Activated T-helper 17 cell treated with anti-CD3 and anti-CD28 coated beads, Interleukin-2, amount 50 U/mL, for 72 hours (primary cell): ENCODE measurements around the gene RERGL. TPM values are rescaled to one million over a fixed set of nuclear protein-coding genes. Genes with fewer than 3 reads are reported as not detected.
"Not testable (repeated sequence)": the region's sequence is repeated elsewhere in the genome, so short reads cannot be mapped to it uniquely, and the experiment has no call there.

Experiments used
- ATAC-seq: fragments of 150-1000 bp; cut with Tn5 transposase; replicated peaks from 2 replicates; pipeline ENCODE4 v1.10.0; 2021; ENCODE audit warnings: mild to moderate bottlenecking, moderate library complexity
- H3K27ac Mint-ChIP-seq: one replicate; pipeline ENCODE4 v1.8.0; 2022; ENCODE audit warnings: mixed read lengths
- H3K27me3 Mint-ChIP-seq: one replicate; pipeline ENCODE4 v1.8.0; 2022; ENCODE audit warnings: mixed read lengths
- H3K36me3 Mint-ChIP-seq: one replicate; pipeline ENCODE4 v1.8.0; 2022; ENCODE audit warnings: low read depth, mild to moderate bottlenecking, mixed read lengths
- H3K4me1 Mint-ChIP-seq: one replicate; pipeline ENCODE4 v1.8.0; 2022; ENCODE audit warnings: mixed read lengths
- H3K4me3 Mint-ChIP-seq: one replicate; pipeline ENCODE4 v1.8.0; 2022; ENCODE audit warnings: mild to moderate bottlenecking, mixed read lengths
- H3K9me3 Mint-ChIP-seq: one replicate; pipeline ENCODE4 v1.8.0; 2022; ENCODE audit warnings: mixed read lengths
- total RNA-seq, 2 donors: library from RNA; stranded (reverse); gene quantifications; one replicate each; pipeline ENCODE4 v1.2.3, GENCODE V29; 2022

The RERGL gene
- total RNA-seq, 2 donors from 2014 or later: not detected

DNA sequence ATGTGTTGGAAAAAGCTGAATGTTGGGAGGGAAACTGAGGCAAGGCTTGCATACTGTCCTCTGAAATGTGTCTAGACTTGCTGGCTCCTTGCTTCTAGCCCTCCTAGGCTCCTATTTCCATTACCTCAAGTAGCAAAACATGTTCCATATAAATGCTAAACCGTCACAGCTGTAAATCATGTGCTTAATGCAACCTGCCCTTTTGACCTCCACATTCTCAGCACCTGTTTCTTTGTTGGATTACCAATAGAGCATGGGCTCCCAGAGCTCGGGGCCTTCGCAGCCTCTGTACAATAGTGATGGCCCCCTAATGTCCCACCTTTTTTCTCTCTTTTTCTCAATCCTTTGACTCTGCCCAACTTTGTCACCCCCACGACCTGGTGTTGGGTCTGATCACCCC is 23.3 kb downstream of the RERGL start:
- Mint-ChIP-seq H3K9me3 (peaks cover 6% of the 10 kb centered on the region), H3K27me3 (no peaks in the 10 kb centered on the region), H3K4me3 (no peak overlapping the region), H3K27ac (no peak overlapping the region), H3K4me1 (no peaks in the 10 kb centered on the region), H3K36me3 (no peaks in the 10 kb centered on the region)
- ATAC-seq: no peak

DNA sequence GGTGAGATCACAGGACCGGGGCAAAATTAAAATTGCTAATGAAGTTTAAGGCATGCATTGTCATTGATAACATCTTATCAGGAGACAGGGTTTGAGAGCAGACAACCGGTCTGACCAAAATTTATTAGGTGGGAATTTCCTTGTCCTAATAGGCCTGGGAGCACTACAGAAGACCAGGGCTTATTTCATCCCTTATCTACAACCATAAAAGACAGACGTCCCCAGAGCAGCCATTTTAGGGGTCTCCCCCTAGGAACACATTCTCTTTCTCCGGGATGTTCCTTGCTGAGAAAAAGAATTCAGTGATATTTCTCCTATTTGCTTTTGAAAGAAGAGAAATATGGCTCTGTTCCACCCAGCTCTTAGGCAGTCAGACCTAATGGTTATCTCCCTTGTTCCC is 27.1 kb downstream of the RERGL start:
- not testable (repeated sequence) for H3K27me3 Mint-ChIP-seq, H3K4me1 Mint-ChIP-seq, H3K4me3 Mint-ChIP-seq, ATAC-seq, H3K36me3 Mint-ChIP-seq, H3K27ac Mint-ChIP-seq
- H3K9me3 Mint-ChIP-seq: peaks cover 15% of the 10 kb centered on the region

DNA sequence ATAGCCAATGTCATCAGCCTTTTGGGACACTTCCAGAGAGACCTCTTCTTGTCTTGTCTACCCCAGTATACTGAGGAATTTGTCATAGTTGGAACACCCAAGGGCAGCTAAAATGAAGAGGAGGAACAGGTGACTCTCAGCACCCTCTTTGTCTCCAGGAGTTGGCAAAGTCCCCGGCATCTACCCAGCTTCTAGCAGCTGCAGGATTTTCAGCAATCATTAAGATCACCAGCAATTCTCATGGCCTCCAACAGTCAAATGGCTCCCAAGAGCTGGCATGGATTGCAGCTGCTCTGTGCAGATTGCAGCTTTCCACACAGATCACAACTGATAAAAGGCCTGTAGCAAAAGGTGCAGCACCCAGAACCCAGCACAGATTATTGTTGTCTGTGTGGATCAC is 32.9 kb downstream of the RERGL start:
- Mint-ChIP-seq H3K27ac (no peak overlapping the region), H3K4me1 (no peaks in the 10 kb centered on the region), H3K27me3 (no peaks in the 10 kb centered on the region), H3K4me3 (no peak overlapping the region), H3K36me3 (no peaks in the 10 kb centered on the region), H3K9me3 (peaks cover 14% of the 10 kb centered on the region)
- no peak for ATAC-seq

- Mint-ChIP-seq H3K27me3 (no peaks in the 10 kb centered on the region), H3K27ac (no peak overlapping the region), H3K36me3 (no peaks in the 10 kb centered on the region), H3K4me1 (no peaks in the 10 kb centered on the region), H3K9me3 (peaks cover 19% of the 10 kb centered on the region), H3K4me3 (no peak overlapping the region)
- no peak for ATAC-seq
Measured at GRCh38 chr12:18054925-18055619, 34.9 kb downstream of the RERGL start.

- H3K27me3 Mint-ChIP-seq: no peaks in the 10 kb centered on the region
- H3K27ac Mint-ChIP-seq: no peak overlapping the region
- peaks cover 6% of the 10 kb centered on the region for H3K9me3 Mint-ChIP-seq
- H3K4me3 Mint-ChIP-seq: no peak overlapping the region
- no peaks in the 10 kb centered on the region for H3K4me1 Mint-ChIP-seq
- H3K36me3 Mint-ChIP-seq: no peaks in the 10 kb centered on the region
- no peak for ATAC-seq
Measured at GRCh38 chr12:18045446-18045992, 44.5 kb downstream of the RERGL start.

- not testable (repeated sequence) for H3K4me3 Mint-ChIP-seq, ATAC-seq, H3K36me3 Mint-ChIP-seq, H3K27me3 Mint-ChIP-seq, H3K27ac Mint-ChIP-seq, H3K4me1 Mint-ChIP-seq
- peaks cover 28% of the 10 kb centered on the region for H3K9me3 Mint-ChIP-seq
Measured at GRCh38 chr12:18040060-18040742, 49.8 kb downstream of the RERGL start.

Other genes with a start within 250 kb of the RERGL start
- not detected for gene PIK3C2G, start 171.3 kb upstream of the RERGL start, total RNA-seq